OCI-LY1 (cell line): Measurements from ENCODE around the gene TMEM131.

Experiments
- CTCF ChIP-seq: fragments of 200-600 bp; sonication (generic), shearing (Covaris generic); IDR thresholded peaks from 2 replicates; pipeline ENCODE4 v1.5.1; 2017; ENCODE audit warnings: mild to moderate bottlenecking, antibody characterized with exemption, low read length, moderate library complexity, mixed read lengths
- EZH2 ChIP-seq: fragments of 200-600 bp; sonication (generic), shearing (Covaris generic); IDR thresholded peaks from 2 replicates; pipeline ENCODE4 v1.8.0; 2017; ENCODE audit warnings: borderline replicate concordance, mixed run types, mild to moderate bottlenecking, antibody characterized with exemption, low read length, moderate library complexity, mixed read lengths

- TF ChIP-seq CTCF (no peak), EZH2 (no peak)
Measured at GRCh38 chr2:97907369-97908100, 88.2 kb downstream of the TMEM131 start.
